ENCODE measurements around the gene MCC.

The MCC gene

DNA sequence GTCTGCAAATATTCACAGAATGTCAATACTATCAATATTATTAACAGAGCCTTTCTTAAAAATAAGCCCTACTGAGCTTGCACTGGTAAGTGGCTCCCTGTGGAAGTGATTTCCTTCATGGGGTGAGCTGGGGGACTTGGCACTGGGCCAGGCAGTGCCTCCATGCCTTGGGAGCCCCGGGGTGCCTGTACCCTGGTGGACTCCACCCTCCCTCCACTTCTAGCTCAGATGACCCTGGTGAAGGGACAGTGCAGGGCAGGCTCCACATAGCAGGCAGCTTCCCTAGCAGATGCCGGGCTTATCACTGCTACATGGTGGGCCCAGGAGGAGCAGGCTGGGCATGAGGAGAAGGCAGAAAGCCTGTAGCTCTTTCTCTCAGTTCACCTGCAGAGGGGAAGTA lies 392.4 kb downstream of the MCC start:
- Histone ChIP-seq H3K4me2 (ENCODE audit: low read length) (no peak overlapping the region), H3K27me3 (ENCODE audit: insufficient read depth, low read length, poor library complexity) (no peaks in the 10 kb centered on the region)

GRCh38 chr5:113093558-113093957 lies 394.7 kb downstream of the MCC start:
- Histone ChIP-seq H2AK5ac (ENCODE audit: low read length) (no peak overlapping the region), H3K23ac (ENCODE audit: low read length) (no peak overlapping the region), H3K4ac (ENCODE audit: low read depth, low read length) (no peak overlapping the region), H3K56ac (ENCODE audit: low read length) (no peak overlapping the region), H2BK5ac (ENCODE audit: low read length) (no peak overlapping the region), H3K4me2 (ENCODE audit: low read length) (no peak overlapping the region), H2BK15ac (replicated peaks; ENCODE audit: low read depth) (no peak overlapping the region), H3K79me1 (ENCODE audit: low read length) (peaks cover 2% of the 10 kb centered on the region), H3K36me3 (ENCODE audit: control insufficient read depth, insufficient read depth, low read length) (peaks cover 4% of the 10 kb centered on the region), H3K4me1 (ENCODE audit: control insufficient read depth, low read depth, low read length) (no peaks in the 10 kb centered on the region), H4K5ac (ENCODE audit: low read length) (no peak overlapping the region), H3K18ac (ENCODE audit: low read length) (no peak overlapping the region), H4K8ac (ENCODE audit: low read depth, low read length) (no peak overlapping the region), H3K4me3 (ENCODE audit: low read length) (no peak overlapping the region), H3K27me3 (ENCODE audit: insufficient read depth, low read length, poor library complexity) (no peaks in the 10 kb centered on the region), H3K79me2 (ENCODE audit: control insufficient read depth, insufficient read depth, low read length) (no peaks in the 10 kb centered on the region), H3K9ac (ENCODE audit: low read length) (no peak overlapping the region), H2BK120ac (ENCODE audit: low read depth, low read length) (no peak overlapping the region), H3K27ac (ENCODE audit: low read depth, low read length) (no peak overlapping the region)
- WGBS (ENCODE audit: extremely low coverage, insufficient coverage, low lambda C conversion rate) = no CpG with 5 or more reads among the region's 3 CpGs
- DNase-seq = no peak

More for the DNA sequence above, 392.4 kb downstream of the MCC start:
- no peak overlapping the region for H3K18ac ChIP-seq (ENCODE audit: low read length)
- no peak overlapping the region for H4K5ac ChIP-seq (ENCODE audit: low read length)
- H3K4ac ChIP-seq (ENCODE audit: low read depth, low read length) = no peak overlapping the region
- no peaks in the 10 kb centered on the region for H3K79me1 ChIP-seq (ENCODE audit: low read length)
- no peak overlapping the region for H2AK5ac ChIP-seq (ENCODE audit: low read length)
- H2BK120ac ChIP-seq (ENCODE audit: low read depth, low read length) = no peak overlapping the region
- peaks cover 5% of the 10 kb centered on the region for H3K36me3 ChIP-seq (ENCODE audit: control insufficient read depth, insufficient read depth, low read length)
- H3K27ac ChIP-seq (ENCODE audit: low read depth, low read length) = no peak overlapping the region
- no peak overlapping the region for H3K23ac ChIP-seq (ENCODE audit: low read length)
- H2BK15ac ChIP-seq (replicated peaks; ENCODE audit: low read depth) = no peak overlapping the region
- H3K56ac ChIP-seq (ENCODE audit: low read length) = no peak overlapping the region
- H3K4me3 ChIP-seq (ENCODE audit: low read length) = no peak overlapping the region
- WGBS (ENCODE audit: extremely low coverage, insufficient coverage, low lambda C conversion rate) = no CpG with 5 or more reads among the region's 2 CpGs
- no peak for DNase-seq
- H3K79me2 ChIP-seq (ENCODE audit: control insufficient read depth, insufficient read depth, low read length) = no peaks in the 10 kb centered on the region
- H3K9ac ChIP-seq (ENCODE audit: low read length) = no peak overlapping the region
- H3K4me1 ChIP-seq (ENCODE audit: control insufficient read depth, low read depth, low read length) = no peaks in the 10 kb centered on the region
- H2BK5ac ChIP-seq (ENCODE audit: low read length) = no peak overlapping the region
- no peak overlapping the region for H4K8ac ChIP-seq (ENCODE audit: low read depth, low read length)

DNA sequence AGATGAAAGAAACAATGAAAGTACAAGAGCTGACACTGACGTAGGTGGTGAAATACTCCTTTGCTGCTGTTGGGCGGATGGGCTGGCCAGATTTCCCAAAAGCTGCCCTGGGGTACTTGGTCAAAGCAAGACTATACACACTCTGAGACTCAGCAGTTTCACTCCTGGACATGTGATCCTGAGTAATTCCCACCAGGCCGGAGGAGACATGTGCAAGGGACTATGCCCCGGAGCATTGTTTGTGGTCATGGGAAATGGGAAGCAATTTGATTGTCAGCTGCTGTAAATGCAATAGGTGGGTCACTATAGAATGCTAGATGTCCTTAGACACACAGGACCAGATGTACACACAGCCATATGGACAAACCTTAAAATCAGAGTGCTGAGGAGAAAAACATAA lies 395.6 kb downstream of the MCC start:
- H3K4me1 ChIP-seq (ENCODE audit: control insufficient read depth, low read depth, low read length) = peaks cover 1% of the 10 kb centered on the region
- H4K8ac ChIP-seq (ENCODE audit: low read depth, low read length) = no peak overlapping the region
- DNase-seq = no peak
- H3K56ac ChIP-seq (ENCODE audit: low read length) = no peak overlapping the region
- no peak overlapping the region for H3K4me2 ChIP-seq (ENCODE audit: low read length)
- H2AK5ac ChIP-seq (ENCODE audit: low read length) = no peak overlapping the region
- no peak overlapping the region for H3K27ac ChIP-seq (ENCODE audit: low read depth, low read length)
- peaks cover 2% of the 10 kb centered on the region for H3K79me1 ChIP-seq (ENCODE audit: low read length)
- H3K23ac ChIP-seq (ENCODE audit: low read length) = no peak overlapping the region
- H2BK120ac ChIP-seq (ENCODE audit: low read depth, low read length) = no peak overlapping the region
- peaks cover 4% of the 10 kb centered on the region for H3K36me3 ChIP-seq (ENCODE audit: control insufficient read depth, insufficient read depth, low read length)
- no peak overlapping the region for H2BK15ac ChIP-seq (replicated peaks; ENCODE audit: low read depth)
- H3K4me3 ChIP-seq (ENCODE audit: low read length) = no peak overlapping the region
- no peak overlapping the region for H3K4ac ChIP-seq (ENCODE audit: low read depth, low read length)
- no peak overlapping the region for H3K9ac ChIP-seq (ENCODE audit: low read length)
- no peak overlapping the region for H3K18ac ChIP-seq (ENCODE audit: low read length)
- no peak overlapping the region for H4K5ac ChIP-seq (ENCODE audit: low read length)
- H3K79me2 ChIP-seq (ENCODE audit: control insufficient read depth, insufficient read depth, low read length) = no peaks in the 10 kb centered on the region
- no peaks in the 10 kb centered on the region for H3K27me3 ChIP-seq (ENCODE audit: insufficient read depth, low read length, poor library complexity)
- no CpG with 5 or more reads among the region's 4 CpGs for WGBS (ENCODE audit: extremely low coverage, insufficient coverage, low lambda C conversion rate)
- H2BK5ac ChIP-seq (ENCODE audit: low read length) = no peak overlapping the region

DNA sequence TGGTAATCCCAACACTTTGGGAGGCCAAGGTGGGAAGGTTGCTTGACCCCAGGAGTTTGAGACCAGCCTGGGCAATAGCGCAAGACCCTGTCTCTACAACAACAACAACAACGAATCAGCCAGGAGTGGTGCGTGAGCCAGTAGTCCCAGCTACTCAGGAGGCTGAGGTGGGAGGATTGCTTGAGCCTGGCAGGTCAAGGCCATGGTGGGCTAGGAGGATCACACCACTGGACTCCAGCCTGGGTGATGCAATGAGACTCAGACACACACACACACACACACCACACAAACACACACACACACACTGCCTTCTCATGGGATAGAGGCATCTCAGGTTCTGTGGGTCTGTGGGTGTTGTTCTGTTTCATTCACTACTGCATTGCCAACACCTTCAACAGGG lies 396.6 kb downstream of the MCC start:
- no peak overlapping the region for H2BK5ac ChIP-seq (ENCODE audit: low read length)
- no peak overlapping the region for H3K9ac ChIP-seq (ENCODE audit: low read length)
- no peak overlapping the region for H3K56ac ChIP-seq (ENCODE audit: low read length)
- WGBS (ENCODE audit: extremely low coverage, insufficient coverage, low lambda C conversion rate) = no CpG with 5 or more reads among the region's 3 CpGs
- no peak overlapping the region for H3K23ac ChIP-seq (ENCODE audit: low read length)
- no peak overlapping the region for H2BK120ac ChIP-seq (ENCODE audit: low read depth, low read length)
- no peak overlapping the region for H3K4ac ChIP-seq (ENCODE audit: low read depth, low read length)
- H3K79me1 ChIP-seq (ENCODE audit: low read length) = peaks cover 3% of the 10 kb centered on the region
- no peak overlapping the region for H4K8ac ChIP-seq (ENCODE audit: low read depth, low read length)
- H3K4me1 ChIP-seq (ENCODE audit: control insufficient read depth, low read depth, low read length) = peaks cover 1% of the 10 kb centered on the region
- H3K18ac ChIP-seq (ENCODE audit: low read length) = no peak overlapping the region
- H3K79me2 ChIP-seq (ENCODE audit: control insufficient read depth, insufficient read depth, low read length) = no peaks in the 10 kb centered on the region
- no peak overlapping the region for H2AK5ac ChIP-seq (ENCODE audit: low read length)
- no peak overlapping the region for H2BK15ac ChIP-seq (replicated peaks; ENCODE audit: low read depth)
- H3K4me3 ChIP-seq (ENCODE audit: low read length) = no peak overlapping the region
- no peak overlapping the region for H3K4me2 ChIP-seq (ENCODE audit: low read length)
- H3K36me3 ChIP-seq (ENCODE audit: control insufficient read depth, insufficient read depth, low read length) = peaks cover 2% of the 10 kb centered on the region
- DNase-seq = no peak
- H3K27ac ChIP-seq (ENCODE audit: low read depth, low read length) = no peak overlapping the region
- H3K27me3 ChIP-seq (ENCODE audit: insufficient read depth, low read length, poor library complexity) = no peaks in the 10 kb centered on the region
- H4K5ac ChIP-seq (ENCODE audit: low read length) = no peak overlapping the region

GRCh38 chr5:113090336-113091106 lies 397.7 kb downstream of the MCC start:
- no peak overlapping the region for H3K56ac ChIP-seq (ENCODE audit: low read length)
- H3K4me2 ChIP-seq (ENCODE audit: low read length) = no peak overlapping the region
- peaks cover 1% of the 10 kb centered on the region for H3K4me1 ChIP-seq (ENCODE audit: control insufficient read depth, low read depth, low read length)
- H3K36me3 ChIP-seq (ENCODE audit: control insufficient read depth, insufficient read depth, low read length) = no peaks in the 10 kb centered on the region
- H3K79me2 ChIP-seq (ENCODE audit: control insufficient read depth, insufficient read depth, low read length) = no peaks in the 10 kb centered on the region
- H4K8ac ChIP-seq (ENCODE audit: low read depth, low read length) = no peak overlapping the region
- H3K23ac ChIP-seq (ENCODE audit: low read length) = no peak overlapping the region
- WGBS (ENCODE audit: extremely low coverage, insufficient coverage, low lambda C conversion rate) = no CpG with 5 or more reads among the region's 11 CpGs
- H2AK5ac ChIP-seq (ENCODE audit: low read length) = no peak overlapping the region
- H2BK5ac ChIP-seq (ENCODE audit: low read length) = no peak overlapping the region
- H2BK15ac ChIP-seq (replicated peaks; ENCODE audit: low read depth) = no peak overlapping the region
- H3K27me3 ChIP-seq (ENCODE audit: insufficient read depth, low read length, poor library complexity) = no peaks in the 10 kb centered on the region
- H3K27ac ChIP-seq (ENCODE audit: low read depth, low read length) = no peak overlapping the region
- H3K4me3 ChIP-seq (ENCODE audit: low read length) = no peak overlapping the region
- H4K5ac ChIP-seq (ENCODE audit: low read length) = no peak overlapping the region
- no peak overlapping the region for H2BK120ac ChIP-seq (ENCODE audit: low read depth, low read length)
- no peak overlapping the region for H3K4ac ChIP-seq (ENCODE audit: low read depth, low read length)
- H3K79me1 ChIP-seq (ENCODE audit: low read length) = peaks cover 3% of the 10 kb centered on the region
- H3K18ac ChIP-seq (ENCODE audit: low read length) = peak overlapping the region; percentile 43
- DNase-seq = no peak
- no peak overlapping the region for H3K9ac ChIP-seq (ENCODE audit: low read length)

Data from mesendoderm (in vitro differentiated cells).